Astrocyte (in vitro differentiated cells and primary cell): ENCODE measurements around the gene MAP2. TPM values are rescaled to one million over a fixed set of nuclear protein-coding genes. Genes with fewer than 3 reads are reported as not detected.
A peak's percentile ranks its signal among the peaks of the same experiment; 100 is the strongest.

Experiments
- DNase-seq: peaks from one replicate; pipeline ENCODE4 v3.0.0-alpha.2; 2010; ENCODE audit warnings: low read depth
- FAIRE-seq: peaks from 2 replicates; lab custom pipeline; 2011; peaks lifted over from hg19 to GRCh38; lab: Jason Lieb, UNC
- H2AFZ ChIP-seq: 2 replicates; pipeline ENCODE4 v1.6.0; 2012; ENCODE audit warnings: low read depth, low read length, inconsistent platforms
- H3K27ac ChIP-seq: 2 replicates; pipeline ENCODE4 v1.5.1; 2011; ENCODE audit warnings: low read depth, low read length, inconsistent platforms
- H3K27me3 ChIP-seq: 2 replicates; pipeline ENCODE4 v1.6.0; 2011; ENCODE audit warnings: low read length, inconsistent platforms; ENCODE audit not compliant: insufficient read depth
- H3K36me3 ChIP-seq: 2 replicates; pipeline ENCODE4 v1.5.1; 2011; ENCODE audit warnings: low read length, inconsistent platforms; ENCODE audit not compliant: insufficient read depth
- H3K4me1 ChIP-seq: 2 replicates; pipeline ENCODE4 v1.5.1; 2011; ENCODE audit warnings: low read length, inconsistent platforms; ENCODE audit not compliant: insufficient read depth
- H3K4me2 ChIP-seq: 2 replicates; pipeline ENCODE4 v1.6.0; 2012; ENCODE audit warnings: low read length, inconsistent platforms
- H3K4me3 ChIP-seq: 2 replicates; pipeline ENCODE4 v1.5.1; 2011; ENCODE audit warnings: low read depth, mild to moderate bottlenecking, low read length, inconsistent platforms; ENCODE audit not compliant: insufficient read depth
- H3K79me2 ChIP-seq: 2 replicates; pipeline ENCODE4 v1.6.0; 2012; ENCODE audit warnings: mild to moderate bottlenecking, low read length, inconsistent platforms; ENCODE audit not compliant: insufficient read depth
- H3K9ac ChIP-seq: 2 replicates; pipeline ENCODE4 v1.6.0; 2012; ENCODE audit warnings: mild to moderate bottlenecking, low read length, inconsistent platforms
- H3K9me3 ChIP-seq: 2 replicates; pipeline ENCODE4 v1.5.1; 2012; ENCODE audit warnings: low read depth, mild to moderate bottlenecking, low read length, inconsistent platforms; ENCODE audit not compliant: insufficient read depth
- H4K20me1 ChIP-seq: 2 replicates; pipeline ENCODE4 v1.6.0; 2012; ENCODE audit warnings: low read length, inconsistent platforms; ENCODE audit not compliant: insufficient read depth
- H3K27ac Mint-ChIP-seq: one replicate; pipeline ENCODE4 v1.8.0; 2021; ENCODE audit warnings: mild to moderate bottlenecking, mixed read lengths; ENCODE audit not compliant: unreplicated experiment
- H3K27me3 Mint-ChIP-seq: one replicate; pipeline ENCODE4 v1.8.0; 2021; ENCODE audit warnings: low read depth, mixed read lengths; ENCODE audit not compliant: unreplicated experiment
- H3K36me3 Mint-ChIP-seq: one replicate; pipeline ENCODE4 v1.8.0; 2021; ENCODE audit warnings: low read depth, mixed read lengths; ENCODE audit not compliant: unreplicated experiment
- H3K4me1 Mint-ChIP-seq: one replicate; pipeline ENCODE4 v1.8.0; 2021; ENCODE audit warnings: low read depth, mixed read lengths; ENCODE audit not compliant: unreplicated experiment
- H3K4me3 Mint-ChIP-seq: one replicate; pipeline ENCODE4 v1.8.0; 2021; ENCODE audit warnings: mild to moderate bottlenecking, moderate library complexity, mixed read lengths; ENCODE audit not compliant: unreplicated experiment
- H3K9me3 Mint-ChIP-seq: one replicate; pipeline ENCODE4 v1.8.0; 2021; ENCODE audit warnings: mild to moderate bottlenecking, mixed read lengths; ENCODE audit not compliant: unreplicated experiment
- EZH2 ChIP-seq: IDR thresholded peaks from 2 replicates; pipeline ENCODE4 v1.6.1; 2012; ENCODE audit warnings: mild to moderate bottlenecking, low read length, inconsistent platforms; ENCODE audit not compliant: insufficient read depth
- total RNA-seq: library from RNA; stranded (reverse); gene quantifications from 2 replicates; pipeline ENCODE4 v1.2.1, GENCODE V29; 2021
- TF ChIP-seq, protein P1 (sequence below): IDR thresholded peaks from 2 replicates; pipeline ENCODE4 v1.5.1; 2011; ENCODE audit warnings: low read depth, mild to moderate bottlenecking, inconsistent platforms, low read length, moderate library complexity; ENCODE audit not compliant: insufficient read depth

MAP2 gene
- total RNA-seq, 1 donor from 2014 or later = 15.9 TPM

DNA sequence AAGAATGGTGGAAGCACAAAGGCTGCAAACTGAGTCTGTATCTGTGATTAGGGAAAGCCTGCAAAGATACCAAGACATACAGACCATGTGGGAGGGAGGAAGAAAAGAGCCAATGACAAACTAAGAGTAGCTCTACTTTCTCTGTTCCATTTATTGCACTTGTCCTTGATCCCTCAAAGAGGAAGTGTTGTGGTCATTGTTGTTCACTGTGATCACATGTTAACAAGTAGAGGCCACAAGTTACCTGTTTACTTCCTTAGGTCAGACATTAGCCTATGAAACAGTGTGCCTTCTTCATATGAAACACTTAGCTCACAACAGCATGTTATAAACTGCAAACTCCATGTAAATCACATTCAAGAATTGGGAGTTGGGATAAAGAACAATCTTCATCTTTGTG, 32.6 kb downstream of the MAP2 start:
- H4K20me1 ChIP-seq = no peaks in the 10 kb centered on the region
- H2AFZ ChIP-seq = no peak overlapping the region
- H3K4me3 Mint-ChIP-seq = no peak overlapping the region
- H3K9me3 ChIP-seq = no peaks in the 10 kb centered on the region
- no peaks in the 10 kb centered on the region for H3K27me3 Mint-ChIP-seq
- H3K27me3 ChIP-seq = no peaks in the 10 kb centered on the region
- no peaks in the 10 kb centered on the region for H3K4me1 ChIP-seq
- no peaks in the 10 kb centered on the region for H3K79me2 ChIP-seq
- H3K9ac ChIP-seq = no peak overlapping the region
- TF ChIP-seq, protein P1, sequence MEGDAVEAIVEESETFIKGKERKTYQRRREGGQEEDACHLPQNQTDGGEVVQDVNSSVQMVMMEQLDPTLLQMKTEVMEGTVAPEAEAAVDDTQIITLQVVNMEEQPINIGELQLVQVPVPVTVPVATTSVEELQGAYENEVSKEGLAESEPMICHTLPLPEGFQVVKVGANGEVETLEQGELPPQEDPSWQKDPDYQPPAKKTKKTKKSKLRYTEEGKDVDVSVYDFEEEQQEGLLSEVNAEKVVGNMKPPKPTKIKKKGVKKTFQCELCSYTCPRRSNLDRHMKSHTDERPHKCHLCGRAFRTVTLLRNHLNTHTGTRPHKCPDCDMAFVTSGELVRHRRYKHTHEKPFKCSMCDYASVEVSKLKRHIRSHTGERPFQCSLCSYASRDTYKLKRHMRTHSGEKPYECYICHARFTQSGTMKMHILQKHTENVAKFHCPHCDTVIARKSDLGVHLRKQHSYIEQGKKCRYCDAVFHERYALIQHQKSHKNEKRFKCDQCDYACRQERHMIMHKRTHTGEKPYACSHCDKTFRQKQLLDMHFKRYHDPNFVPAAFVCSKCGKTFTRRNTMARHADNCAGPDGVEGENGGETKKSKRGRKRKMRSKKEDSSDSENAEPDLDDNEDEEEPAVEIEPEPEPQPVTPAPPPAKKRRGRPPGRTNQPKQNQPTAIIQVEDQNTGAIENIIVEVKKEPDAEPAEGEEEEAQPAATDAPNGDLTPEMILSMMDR = no peak
- TF ChIP-seq EZH2 = no peak
- no peak overlapping the region for H3K4me3 ChIP-seq
- H3K27ac Mint-ChIP-seq = no peak overlapping the region
- H3K9me3 Mint-ChIP-seq = no peaks in the 10 kb centered on the region
- H3K27ac ChIP-seq = no peak overlapping the region
- H3K36me3 ChIP-seq = no peaks in the 10 kb centered on the region
- FAIRE-seq (no peak), DNase-seq (no peak)
- no peak overlapping the region for H3K4me2 ChIP-seq
- peaks cover 5% of the 10 kb centered on the region for H3K4me1 Mint-ChIP-seq
- H3K36me3 Mint-ChIP-seq = no peaks in the 10 kb centered on the region

DNA sequence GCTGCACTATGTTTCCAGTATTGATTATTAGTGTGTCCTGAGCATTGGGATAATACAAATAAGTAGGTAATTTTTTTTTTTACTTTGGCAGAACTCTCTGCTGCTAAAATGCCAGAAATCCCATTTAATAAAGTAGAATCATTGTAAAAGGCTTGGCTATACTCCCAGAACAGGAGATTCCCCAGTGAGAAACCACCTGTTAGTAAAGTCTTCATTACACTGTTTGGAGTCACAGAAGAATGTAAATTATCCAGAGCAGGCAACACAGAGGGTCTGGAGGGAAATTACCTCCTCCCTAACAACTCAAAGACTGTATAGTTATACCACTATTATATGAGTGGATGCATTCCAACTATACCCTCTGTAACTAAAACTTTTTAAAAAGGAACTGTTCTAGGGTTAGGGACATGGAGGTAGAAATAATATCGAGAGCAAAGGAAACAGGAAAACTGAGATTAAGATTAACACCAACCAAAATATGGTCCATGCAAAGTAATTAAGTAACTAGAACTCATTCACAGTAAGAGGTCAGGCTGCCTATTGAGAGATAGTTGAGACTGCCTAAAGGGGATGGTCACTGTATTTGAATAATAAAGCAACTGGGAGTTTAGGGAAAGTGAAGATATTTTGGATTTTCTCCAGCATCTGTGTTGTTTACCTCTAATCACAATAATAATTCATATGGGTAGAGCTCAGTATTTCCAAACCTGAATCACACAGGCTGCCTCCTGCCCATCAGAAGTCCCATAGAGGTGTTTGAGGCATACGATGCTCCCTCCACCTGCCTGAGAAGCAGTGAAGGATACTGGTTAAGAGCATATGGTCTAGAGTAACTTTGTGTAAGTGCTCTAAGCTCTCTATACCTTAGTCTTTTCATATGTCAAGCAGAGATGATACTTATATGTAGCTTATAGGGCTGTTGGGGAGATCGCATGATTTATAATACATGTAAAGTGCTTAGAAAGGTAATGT, 34.4 kb downstream of the MAP2 start:
- Histone ChIP-seq H3K36me3 (no peaks in the 10 kb centered on the region), H3K4me3 (no peak overlapping the region), H3K79me2 (no peaks in the 10 kb centered on the region), H4K20me1 (no peaks in the 10 kb centered on the region), H3K4me2 (no peak overlapping the region), H3K9me3 (no peaks in the 10 kb centered on the region), H3K4me1 (no peaks in the 10 kb centered on the region), H2AFZ (no peak overlapping the region), H3K27me3 (no peaks in the 10 kb centered on the region), H3K9ac (no peak overlapping the region), H3K27ac (no peak overlapping the region)
- Mint-ChIP-seq H3K4me1 (no peaks in the 10 kb centered on the region), H3K27ac (no peak overlapping the region), H3K36me3 (no peaks in the 10 kb centered on the region), H3K27me3 (no peaks in the 10 kb centered on the region), H3K9me3 (no peaks in the 10 kb centered on the region), H3K4me3 (no peak overlapping the region)
- peak; percentile 20 for DNase-seq
- no peak for FAIRE-seq
- TF ChIP-seq EZH2 = no peak
- TF ChIP-seq, protein P1 = no peak

- Histone ChIP-seq H3K79me2 (no peaks in the 10 kb centered on the region), H3K27me3 (no peaks in the 10 kb centered on the region), H3K4me1 (no peaks in the 10 kb centered on the region), H3K4me3 (no peak overlapping the region), H3K27ac (no peak overlapping the region), H3K4me2 (no peak overlapping the region), H3K9ac (no peak overlapping the region), H3K36me3 (no peaks in the 10 kb centered on the region), H3K9me3 (no peaks in the 10 kb centered on the region), H4K20me1 (no peaks in the 10 kb centered on the region), H2AFZ (no peak overlapping the region)
- DNase-seq = no peak
- Mint-ChIP-seq H3K27me3 (no peaks in the 10 kb centered on the region), H3K9me3 (no peaks in the 10 kb centered on the region), H3K4me3 (no peak overlapping the region), H3K36me3 (no peaks in the 10 kb centered on the region), H3K4me1 (no peaks in the 10 kb centered on the region), H3K27ac (no peak overlapping the region)
- TF ChIP-seq, protein P1 = no peak
- TF ChIP-seq EZH2 = no peak
- FAIRE-seq = no peak
Observed at GRCh38 chr2:209459359-209459758, 35.5 kb downstream of the MAP2 start.
